Gastroesophageal sphincter (tissue), 2 donors: ENCODE data around the gene TMBIM1.

Experiments
- EP300 ChIP-seq: sonication (generic); formaldehyde crosslinking; IDR thresholded peaks from one replicate; pipeline ENCODE4 v1.6.1; 2017; ENCODE audit warnings: antibody characterized with exemption, mild to moderate bottlenecking
- POLR2A ChIP-seq, 2 donors: fragments of 450-650 bp; IDR thresholded peaks; one replicate each; pipeline ENCODE4 v1.6.1; 2017; ENCODE audit warnings: antibody characterized with exemption in 2 of 2, mild to moderate bottlenecking in 2 of 2, moderate library complexity in 1 of 2

- no peak for TF ChIP-seq POLR2A (IDR thresholded peaks at IDR 0.05)
- no peak for TF ChIP-seq EP300
These were observed 20.3 kb downstream of the TMBIM1 start for GRCh38 chr2:218271865-218272530.
